OCI-LY7 (cell line): ENCODE data around the gene RAET1E.

Source experiments
- EZH2phosphoT487 ChIP-seq: fragments of 200-600 bp; sonication (generic); IDR thresholded peaks from 2 replicates; pipeline ENCODE4 v1.6.1; 2018; ENCODE audit warnings: low read depth, borderline replicate concordance, mild to moderate bottlenecking, mixed run types, antibody characterized with exemption, low read length, moderate library complexity, mixed read lengths
- TF ChIP-seq, protein P1 (sequence below): fragments of 200-600 bp; sonication (generic); conservative IDR thresholded peaks from 2 replicates; pipeline ENCODE4 v1.5.1; 2014; ENCODE audit warnings: mild to moderate bottlenecking, antibody characterized with exemption, low read length, moderate library complexity, mixed read lengths

DNA sequence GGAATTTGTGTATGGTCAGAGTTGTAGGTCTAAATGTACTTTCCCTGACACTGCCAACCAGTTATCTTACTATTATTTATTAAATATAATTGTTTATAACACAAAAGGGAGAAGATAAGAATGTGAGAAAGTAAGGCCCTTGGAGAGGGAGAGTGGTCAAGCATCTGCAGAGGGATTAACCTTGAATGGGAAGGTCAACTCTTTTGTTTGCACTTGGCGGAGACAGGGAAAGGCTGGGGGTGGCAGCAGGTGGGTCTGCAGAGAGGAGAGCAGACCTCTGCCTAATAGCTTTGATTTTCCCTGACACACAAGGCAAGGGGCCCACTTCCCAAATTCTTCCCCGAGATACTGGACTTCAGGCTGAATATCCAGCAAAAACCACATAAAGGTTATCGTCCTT, 38.0 kb downstream of the RAET1E start:
- TF ChIP-seq, protein P1, sequence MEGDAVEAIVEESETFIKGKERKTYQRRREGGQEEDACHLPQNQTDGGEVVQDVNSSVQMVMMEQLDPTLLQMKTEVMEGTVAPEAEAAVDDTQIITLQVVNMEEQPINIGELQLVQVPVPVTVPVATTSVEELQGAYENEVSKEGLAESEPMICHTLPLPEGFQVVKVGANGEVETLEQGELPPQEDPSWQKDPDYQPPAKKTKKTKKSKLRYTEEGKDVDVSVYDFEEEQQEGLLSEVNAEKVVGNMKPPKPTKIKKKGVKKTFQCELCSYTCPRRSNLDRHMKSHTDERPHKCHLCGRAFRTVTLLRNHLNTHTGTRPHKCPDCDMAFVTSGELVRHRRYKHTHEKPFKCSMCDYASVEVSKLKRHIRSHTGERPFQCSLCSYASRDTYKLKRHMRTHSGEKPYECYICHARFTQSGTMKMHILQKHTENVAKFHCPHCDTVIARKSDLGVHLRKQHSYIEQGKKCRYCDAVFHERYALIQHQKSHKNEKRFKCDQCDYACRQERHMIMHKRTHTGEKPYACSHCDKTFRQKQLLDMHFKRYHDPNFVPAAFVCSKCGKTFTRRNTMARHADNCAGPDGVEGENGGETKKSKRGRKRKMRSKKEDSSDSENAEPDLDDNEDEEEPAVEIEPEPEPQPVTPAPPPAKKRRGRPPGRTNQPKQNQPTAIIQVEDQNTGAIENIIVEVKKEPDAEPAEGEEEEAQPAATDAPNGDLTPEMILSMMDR: no peak
- no peak for TF ChIP-seq EZH2phosphoT487
